ENCODE data around the gene KIF16B.

Gene KIF16B

GRCh38 chr20:16427571-16427970 is 145.7 kb downstream of the KIF16B start:
- no peak for DNase-seq

GRCh38 chr20:16424780-16425179 is 148.5 kb downstream of the KIF16B start:
- no peak for DNase-seq

GRCh38 chr20:16423311-16424212 is 149.7 kb downstream of the KIF16B start:
- no peak for DNase-seq

GRCh38 chr20:16419138-16419715 is 154.0 kb downstream of the KIF16B start:
- no peak for DNase-seq

GRCh38 chr20:16418616-16419015 is 154.6 kb downstream of the KIF16B start:
- no peak for DNase-seq

GRCh38 chr20:16417001-16417400 is 156.2 kb downstream of the KIF16B start:
- DNase-seq: no peak

GRCh38 chr20:16415071-16416053 is 157.9 kb downstream of the KIF16B start:
- no peak for DNase-seq

GRCh38 chr20:16412906-16413305 is 160.3 kb downstream of the KIF16B start:
- DNase-seq: no peak

- no peak for DNase-seq
Measured at GRCh38 chr20:16411361-16411760, 161.9 kb downstream of the KIF16B start.

GRCh38 chr20:16410626-16411025 is 162.6 kb downstream of the KIF16B start:
- DNase-seq: no peak

GRCh38 chr20:16408981-16409380 is 164.3 kb downstream of the KIF16B start:
- DNase-seq: no peak

- no peak for DNase-seq
Measured at GRCh38 chr20:16407251-16408067, 165.8 kb downstream of the KIF16B start.

GRCh38 chr20:16405254-16405653 is 168.0 kb downstream of the KIF16B start:
- DNase-seq: no peak

GRCh38 chr20:16404640-16405039 is 168.6 kb downstream of the KIF16B start:
- DNase-seq: no peak

- no peak for DNase-seq
Measured at GRCh38 chr20:16404171-16404570, 169.1 kb downstream of the KIF16B start.

- no peak for DNase-seq
Measured at GRCh38 chr20:16400234-16400633, 173.0 kb downstream of the KIF16B start.

- DNase-seq: no peak
Measured at GRCh38 chr20:16399801-16400200, 173.4 kb downstream of the KIF16B start.

- peak; percentile 84 for DNase-seq
Measured at GRCh38 chr20:16397086-16397485, 176.2 kb downstream of the KIF16B start.

GRCh38 chr20:16395366-16395765 is 177.9 kb downstream of the KIF16B start:
- DNase-seq: no peak

GRCh38 chr20:16394784-16395183 is 178.5 kb downstream of the KIF16B start:
- DNase-seq: no peak

GRCh38 chr20:16393836-16394235 is 179.4 kb downstream of the KIF16B start:
- DNase-seq: no peak

- no peak for DNase-seq
Measured at GRCh38 chr20:16393297-16393696, 180.0 kb downstream of the KIF16B start.
